ENCODE data around the gene ZMYND8. TPM values are rescaled to one million over a fixed set of nuclear protein-coding genes. Genes with fewer than 3 reads are reported as not detected.
A peak's percentile ranks its signal among the peaks of the same experiment; 100 is the strongest.
"Not testable (repeated sequence)": the region's sequence is repeated elsewhere in the genome, so short reads cannot be mapped to it uniquely, and the experiment has no call there.

The ZMYND8 gene
- total RNA-seq, 2 experiments from 2014 or later = 44.3 to 44.7 TPM

- H3K36me3 Mint-ChIP-seq (ENCODE audit: low read depth) = peaks cover 71% of the 10 kb centered on the region
- CTCF ChIA-PET = interaction anchor here (2.5 kb wide), 1 partner anchor 13 kb away, joined by 8 read pairs; no protein-coding TSS in a partner anchor
Observed at GRCh38 chr20:47286681-47287080, 69.8 kb downstream of the ZMYND8 start.

GRCh38 chr20:47285189-47285588, 71.3 kb downstream of the ZMYND8 start:
- no peak overlapping the region for H3K27ac Mint-ChIP-seq
- H3K4me1 Mint-ChIP-seq (ENCODE audit: low read depth) = no peaks in the 10 kb centered on the region
- ChIA-PET POLR2A (interaction anchor here (1.3 kb wide), 1 partner anchor 22 kb away, joined by 4 read pairs; no protein-coding TSS in a partner anchor), CTCF (interaction anchor here (1.1 to 4.7 kb wide), 2 partner anchors 12 to 18 kb away, joined by 3 to 40 read pairs; no protein-coding TSS in a partner anchor)
- no peaks in the 10 kb centered on the region for H3K9me3 Mint-ChIP-seq (ENCODE audit: insufficient read depth)
- H3K4me3 Mint-ChIP-seq = no peak overlapping the region
- DNase-seq (no peak), ATAC-seq (no peak)
- peaks cover 75% of the 10 kb centered on the region for H3K36me3 Mint-ChIP-seq (ENCODE audit: low read depth)
- no peaks in the 10 kb centered on the region for H3K27me3 Mint-ChIP-seq (ENCODE audit: low read depth)

More at GRCh38 chr20:47286681-47287080, 69.8 kb downstream of the ZMYND8 start:
- no peak for DNase-seq
- Mint-ChIP-seq H3K4me1 (ENCODE audit: low read depth) (no peaks in the 10 kb centered on the region), H3K4me3 (no peak overlapping the region), H3K27ac (no peak overlapping the region), H3K9me3 (ENCODE audit: insufficient read depth) (no peaks in the 10 kb centered on the region), H3K27me3 (ENCODE audit: low read depth) (no peaks in the 10 kb centered on the region)
- POLR2A ChIA-PET = no interaction called here
- no peak for ATAC-seq

- CTCF ChIA-PET = interaction anchor here (4.7 kb wide), 1 partner anchor 11 kb away, joined by 40 read pairs; no protein-coding TSS in a partner anchor
- POLR2A ChIA-PET = interaction anchor here (0.6 kb wide), 1 partner anchor 183 kb away, joined by 4 read pairs; no protein-coding TSS in a partner anchor
Observed at GRCh38 chr20:47284373-47284772, 72.1 kb downstream of the ZMYND8 start.

DNA sequence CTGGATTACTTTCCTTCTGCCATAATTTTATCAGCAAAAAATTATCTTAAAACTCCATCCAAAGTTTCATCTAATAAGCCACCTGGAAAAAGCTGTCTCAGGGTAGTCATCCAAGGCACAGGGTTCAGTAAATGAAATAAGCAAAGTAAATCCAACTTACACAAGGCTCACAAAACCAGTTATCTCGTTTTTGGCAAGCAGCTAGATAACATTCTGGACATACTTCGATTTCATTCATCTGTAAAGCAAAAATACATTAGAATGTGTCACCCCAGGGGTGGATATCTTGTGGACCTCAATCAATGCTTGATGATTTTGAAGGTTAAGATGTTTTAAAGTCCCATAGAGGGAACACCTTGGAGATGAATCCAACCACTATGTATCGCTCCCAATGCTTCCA, 73.1 kb downstream of the ZMYND8 start:
- no peak overlapping the region for H3K27ac Mint-ChIP-seq
- no peak overlapping the region for H3K4me3 Mint-ChIP-seq
- H3K4me1 Mint-ChIP-seq (ENCODE audit: low read depth) = peaks cover 2% of the 10 kb centered on the region
- no peaks in the 10 kb centered on the region for H3K27me3 Mint-ChIP-seq (ENCODE audit: low read depth)
- H3K36me3 Mint-ChIP-seq (ENCODE audit: low read depth) = peaks cover 68% of the 10 kb centered on the region
- POLR2A ChIA-PET = interaction anchor here (0.5 kb wide), 1 partner anchor 9 kb away, joined by 3 read pairs; no protein-coding TSS in a partner anchor
- ATAC-seq (no peak), DNase-seq (no peak)
- no peaks in the 10 kb centered on the region for H3K9me3 Mint-ChIP-seq (ENCODE audit: insufficient read depth)
- CTCF ChIA-PET = interaction anchor here (0.7 to 7.6 kb wide), 4 partner anchors 10 to 100 kb away, joined by 3 to 63 read pairs (median 22); no protein-coding TSS in a partner anchor

More at GRCh38 chr20:47284373-47284772, 72.1 kb downstream of the ZMYND8 start:
- Mint-ChIP-seq H3K9me3 (ENCODE audit: insufficient read depth) (no peaks in the 10 kb centered on the region), H3K4me1 (ENCODE audit: low read depth) (no peaks in the 10 kb centered on the region), H3K27me3 (ENCODE audit: low read depth) (no peaks in the 10 kb centered on the region), H3K36me3 (ENCODE audit: low read depth) (peaks cover 70% of the 10 kb centered on the region), H3K4me3 (no peak overlapping the region), H3K27ac (no peak overlapping the region)
- ATAC-seq (no peak), DNase-seq (no peak)

- ChIA-PET POLR2A (interaction anchor here (0.5 kb wide), 1 partner anchor 8 kb away, joined by 3 read pairs; no protein-coding TSS in a partner anchor), CTCF (interaction anchor here (0.7 to 7.6 kb wide), 4 partner anchors 10 to 101 kb away, joined by 3 to 63 read pairs (median 22); no protein-coding TSS in a partner anchor)
- Mint-ChIP-seq H3K36me3 (ENCODE audit: low read depth) (peaks cover 70% of the 10 kb centered on the region), H3K27me3 (ENCODE audit: low read depth) (no peaks in the 10 kb centered on the region), H3K27ac (no peak overlapping the region), H3K9me3 (ENCODE audit: insufficient read depth) (no peaks in the 10 kb centered on the region), H3K4me3 (no peak overlapping the region), H3K4me1 (ENCODE audit: low read depth) (peaks cover 2% of the 10 kb centered on the region)
- ATAC-seq = no peak
- no peak for DNase-seq
Observed at GRCh38 chr20:47282864-47283263, 73.6 kb downstream of the ZMYND8 start.

DNA sequence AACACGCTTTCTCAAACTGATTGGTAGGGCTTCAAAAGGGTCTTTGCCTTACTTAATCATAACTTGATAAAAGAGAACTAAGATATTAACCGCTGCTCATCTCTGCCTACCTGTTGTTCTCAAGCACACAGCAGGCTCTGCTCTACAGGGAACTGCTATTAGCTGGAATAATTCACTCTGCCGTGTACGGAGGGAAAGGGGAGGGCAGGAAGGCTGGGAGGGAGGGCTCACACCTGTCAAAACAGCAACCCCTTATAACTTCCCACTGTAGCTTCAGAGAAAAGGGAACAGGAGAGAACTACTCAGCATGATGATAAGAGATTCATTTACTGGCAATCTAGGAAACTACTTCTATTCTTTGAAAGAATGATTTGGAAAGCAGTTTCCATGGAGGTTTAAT, 75.1 kb downstream of the ZMYND8 start:
- peaks cover 65% of the 10 kb centered on the region for H3K36me3 Mint-ChIP-seq (ENCODE audit: low read depth)

GRCh38 chr20:47280668-47281067, 75.8 kb downstream of the ZMYND8 start:
- no peak overlapping the region for H3K4me3 Mint-ChIP-seq
- ChIA-PET POLR2A (no interaction called here), CTCF (interaction anchor here (7.6 kb wide), 1 partner anchor 103 kb away, joined by 63 read pairs; no protein-coding TSS in a partner anchor)
- no peak for DNase-seq
- no peak for ATAC-seq
- no peaks in the 10 kb centered on the region for H3K9me3 Mint-ChIP-seq (ENCODE audit: insufficient read depth)
- H3K27me3 Mint-ChIP-seq (ENCODE audit: low read depth) = no peaks in the 10 kb centered on the region
- H3K36me3 Mint-ChIP-seq (ENCODE audit: low read depth) = peaks cover 71% of the 10 kb centered on the region
- H3K27ac Mint-ChIP-seq = peak overlapping the region; percentile 37
- peaks cover 15% of the 10 kb centered on the region for H3K4me1 Mint-ChIP-seq (ENCODE audit: low read depth)

More for the DNA sequence above, 75.1 kb downstream of the ZMYND8 start:
- Mint-ChIP-seq H3K4me3 (no peak overlapping the region), H3K27me3 (ENCODE audit: low read depth) (no peaks in the 10 kb centered on the region), H3K9me3 (ENCODE audit: insufficient read depth) (no peaks in the 10 kb centered on the region), H3K4me1 (ENCODE audit: low read depth) (peaks cover 8% of the 10 kb centered on the region), H3K27ac (no peak overlapping the region)
- no peak for DNase-seq
- ChIA-PET CTCF (interaction anchor here (4.7 to 7.6 kb wide), 2 partner anchors 8 to 102 kb away, joined by 40 to 63 read pairs; no protein-coding TSS in a partner anchor), POLR2A (no interaction called here)
- no peak for ATAC-seq

DNA sequence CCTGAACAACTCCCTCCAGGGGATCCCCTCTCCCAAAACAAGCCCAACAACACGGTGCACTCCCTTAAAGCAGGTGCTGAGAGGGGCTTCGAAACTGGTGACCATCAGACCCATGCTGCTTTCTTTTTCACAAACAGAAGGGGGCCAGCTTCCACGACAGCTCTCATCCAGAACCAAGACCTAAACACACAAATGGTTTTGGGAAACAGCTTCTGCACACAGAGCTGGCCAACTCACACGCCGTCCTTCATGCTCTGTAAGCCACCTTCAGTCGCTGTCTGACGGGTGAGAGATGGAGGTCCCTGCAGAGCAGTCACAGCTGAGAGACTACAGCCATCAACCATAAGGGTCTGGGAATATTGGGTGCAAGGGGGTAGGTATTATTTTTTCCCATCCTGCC, 76.3 kb downstream of the ZMYND8 start:
- H3K9me3 Mint-ChIP-seq (ENCODE audit: insufficient read depth) = no peaks in the 10 kb centered on the region
- H3K36me3 Mint-ChIP-seq (ENCODE audit: low read depth) = peaks cover 71% of the 10 kb centered on the region
- H3K4me3 Mint-ChIP-seq = no peak overlapping the region
- ATAC-seq (no peak), DNase-seq (no peak)
- peaks cover 19% of the 10 kb centered on the region for H3K4me1 Mint-ChIP-seq (ENCODE audit: low read depth)
- CTCF ChIA-PET = interaction anchor here (7.6 kb wide), 1 partner anchor 104 kb away, joined by 63 read pairs; no protein-coding TSS in a partner anchor
- no peaks in the 10 kb centered on the region for H3K27me3 Mint-ChIP-seq (ENCODE audit: low read depth)
- H3K27ac Mint-ChIP-seq = no peak overlapping the region
- POLR2A ChIA-PET = no interaction called here

DNA sequence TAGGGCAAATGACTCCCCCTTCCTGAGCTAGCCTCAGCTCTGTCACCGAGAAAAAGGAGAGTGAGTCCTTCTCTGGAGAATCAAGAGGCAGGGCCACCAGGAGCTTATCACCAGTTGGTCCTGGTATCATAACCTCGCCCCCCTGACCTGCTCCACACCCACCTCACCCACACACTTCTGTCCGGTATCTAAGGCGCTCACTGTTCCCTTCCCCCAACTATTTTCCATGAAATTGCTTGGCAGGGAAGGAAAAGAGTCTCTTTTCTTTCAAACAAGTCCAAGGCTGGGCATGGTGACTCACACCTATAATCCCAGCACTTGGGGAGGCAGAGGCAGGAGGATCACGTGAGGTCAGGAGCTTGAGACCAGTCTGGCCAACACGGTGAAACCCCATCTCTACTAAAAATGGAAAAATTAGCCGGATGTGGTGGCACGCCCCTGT, 77.6 kb downstream of the ZMYND8 start:
- H3K4me3 Mint-ChIP-seq = no peak overlapping the region
- DNase-seq (no peak), ATAC-seq (no peak)
- no peaks in the 10 kb centered on the region for H3K27me3 Mint-ChIP-seq (ENCODE audit: low read depth)
- CTCF ChIA-PET = interaction anchor here (1.4 to 7.6 kb wide), 2 partner anchors 105 to 342 kb away, joined by 4 to 63 read pairs; no protein-coding TSS in a partner anchor
- H3K36me3 Mint-ChIP-seq (ENCODE audit: low read depth) = peaks cover 66% of the 10 kb centered on the region
- H3K27ac Mint-ChIP-seq = no peak overlapping the region
- POLR2A ChIA-PET = interaction anchor here (0.9 kb wide), 1 partner anchor 106 kb away, joined by 3 read pairs; no protein-coding TSS in a partner anchor
- H3K4me1 Mint-ChIP-seq (ENCODE audit: low read depth) = peaks cover 31% of the 10 kb centered on the region
- no peaks in the 10 kb centered on the region for H3K9me3 Mint-ChIP-seq (ENCODE audit: insufficient read depth)

DNA sequence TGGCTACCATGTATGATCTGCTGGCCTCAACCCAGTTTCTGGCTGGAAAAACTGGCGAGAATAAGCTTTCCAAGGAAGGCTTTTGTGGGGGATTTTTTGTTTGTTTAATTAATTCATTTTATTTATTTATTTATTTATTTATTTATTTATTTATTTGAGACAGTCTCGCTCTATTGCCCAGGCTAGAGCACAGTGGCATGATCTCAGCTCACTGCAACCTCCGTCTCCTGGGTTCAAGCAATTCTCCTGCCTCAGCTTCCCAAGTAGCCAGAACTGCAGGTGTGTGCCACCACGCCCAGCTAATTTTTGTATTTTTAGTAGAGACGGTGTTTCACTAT, 79.0 kb downstream of the ZMYND8 start:
- not testable (repeated sequence) for H3K4me3 Mint-ChIP-seq; H3K27me3 Mint-ChIP-seq (ENCODE audit: low read depth)

DNA sequence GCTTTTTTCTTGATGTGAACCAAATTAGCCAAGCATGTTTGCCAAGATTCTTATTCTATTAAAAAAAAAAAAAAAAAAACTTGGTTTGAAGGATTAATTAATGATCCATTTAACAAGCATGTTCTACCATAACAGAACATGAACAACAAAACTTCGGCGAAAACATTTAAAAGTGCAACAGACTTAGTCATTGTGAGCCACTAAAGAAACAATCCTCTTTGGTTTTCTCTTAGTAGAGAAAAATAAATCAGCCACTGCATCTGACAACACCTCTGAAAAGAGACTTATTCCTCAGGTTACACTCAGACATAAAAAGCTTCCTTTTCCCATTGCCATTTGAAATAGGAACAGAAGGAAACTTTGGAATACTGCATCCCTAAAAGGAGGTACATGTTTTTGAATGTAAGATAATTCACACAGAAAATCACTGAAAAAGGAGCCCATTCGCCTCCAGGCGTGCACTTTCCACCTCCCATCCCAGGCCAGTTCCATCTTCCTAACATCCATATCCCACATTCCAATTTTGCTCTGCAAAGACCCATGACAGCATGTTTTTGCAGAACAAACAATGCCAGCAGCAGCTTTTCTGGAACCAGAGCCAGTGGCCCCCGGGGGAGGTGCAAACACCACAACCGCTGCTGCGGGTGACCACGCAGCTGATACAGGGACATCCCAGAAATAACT, 79.5 kb downstream of the ZMYND8 start:
- H3K36me3 Mint-ChIP-seq (ENCODE audit: low read depth) = peaks cover 69% of the 10 kb centered on the region
- CTCF ChIA-PET = interaction anchor here (7.6 kb wide), 1 partner anchor 107 kb away, joined by 63 read pairs; no protein-coding TSS in a partner anchor
- no peak overlapping the region for H3K4me3 Mint-ChIP-seq
- no peaks in the 10 kb centered on the region for H3K27me3 Mint-ChIP-seq (ENCODE audit: low read depth)
- peaks cover 41% of the 10 kb centered on the region for H3K4me1 Mint-ChIP-seq (ENCODE audit: low read depth)
- H3K27ac Mint-ChIP-seq = no peak overlapping the region
- ATAC-seq = no peak
- POLR2A ChIA-PET = no interaction called here
- DNase-seq = no peak
- no peaks in the 10 kb centered on the region for H3K9me3 Mint-ChIP-seq (ENCODE audit: insufficient read depth)

More for the DNA sequence above, 79.0 kb downstream of the ZMYND8 start:
- CTCF ChIA-PET = interaction anchor here (7.6 kb wide), 1 partner anchor 106 kb away, joined by 63 read pairs; no protein-coding TSS in a partner anchor
- H3K4me1 Mint-ChIP-seq (ENCODE audit: low read depth) = peaks cover 41% of the 10 kb centered on the region
- DNase-seq; ATAC-seq; H3K9me3 Mint-ChIP-seq (ENCODE audit: insufficient read depth); POLR2A ChIA-PET; H3K27ac Mint-ChIP-seq: not testable (repeated sequence)
- peaks cover 67% of the 10 kb centered on the region for H3K36me3 Mint-ChIP-seq (ENCODE audit: low read depth)

GRCh38 chr20:47276251-47276650, 80.2 kb downstream of the ZMYND8 start:
- no peak overlapping the region for H3K4me3 Mint-ChIP-seq
- ATAC-seq = no peak
- H3K4me1 Mint-ChIP-seq (ENCODE audit: low read depth) = peaks cover 41% of the 10 kb centered on the region
- DNase-seq = no peak
- CTCF ChIA-PET = interaction anchor here (6.7 to 7.6 kb wide), 2 partner anchors 107 to 108 kb away, joined by 63 to 558 read pairs; no protein-coding TSS in a partner anchor
- POLR2A ChIA-PET = no interaction called here
- no peaks in the 10 kb centered on the region for H3K9me3 Mint-ChIP-seq (ENCODE audit: insufficient read depth)
- peaks cover 61% of the 10 kb centered on the region for H3K36me3 Mint-ChIP-seq (ENCODE audit: low read depth)
- H3K27ac Mint-ChIP-seq = no peak overlapping the region
- no peaks in the 10 kb centered on the region for H3K27me3 Mint-ChIP-seq (ENCODE audit: low read depth)
